HUES64 (cell line): ENCODE measurements around the gene ATP11B.

ENCODE experiments used
- H3K27ac ChIP-seq: 2 replicates; pipeline ENCODE4 v1.7.0; 2013; ENCODE audit warnings: low read depth, low read length, inconsistent platforms
- H3K27me3 ChIP-seq: 2 replicates; pipeline ENCODE4 v1.6.1; 2013; ENCODE audit warnings: mild to moderate bottlenecking, low read length; ENCODE audit not compliant: insufficient read depth
- H3K36me3 ChIP-seq: 2 replicates; pipeline ENCODE4 v1.6.1; 2013; ENCODE audit warnings: mild to moderate bottlenecking, low read length; ENCODE audit not compliant: insufficient read depth
- H3K4me1 ChIP-seq: 2 replicates; pipeline ENCODE4 v1.6.1; 2013; ENCODE audit warnings: mild to moderate bottlenecking, low read length, moderate library complexity; ENCODE audit not compliant: insufficient read depth
- H3K4me3 ChIP-seq: 2 replicates; pipeline ENCODE4 v1.5.1; 2013; ENCODE audit warnings: mild to moderate bottlenecking, low read length, moderate library complexity
- H3K9ac ChIP-seq: 2 replicates; pipeline ENCODE4 v1.6.1; 2013; ENCODE audit warnings: mild to moderate bottlenecking, low read depth, low read length
- H3K9me3 ChIP-seq: 2 replicates; pipeline ENCODE4 v1.6.1; 2013; ENCODE audit warnings: low read depth, low read length; ENCODE audit not compliant: insufficient read depth
- WGBS: fragments of 150-250, 120-280 bp; methylation state at CpG from one replicate; pipeline ENCODE4 v1.1.7; 2013; ENCODE audit warnings: missing lambda C conversion rate; 5-methylcytosine and 5-hydroxymethylcytosine counted together

ATP11B gene

DNA sequence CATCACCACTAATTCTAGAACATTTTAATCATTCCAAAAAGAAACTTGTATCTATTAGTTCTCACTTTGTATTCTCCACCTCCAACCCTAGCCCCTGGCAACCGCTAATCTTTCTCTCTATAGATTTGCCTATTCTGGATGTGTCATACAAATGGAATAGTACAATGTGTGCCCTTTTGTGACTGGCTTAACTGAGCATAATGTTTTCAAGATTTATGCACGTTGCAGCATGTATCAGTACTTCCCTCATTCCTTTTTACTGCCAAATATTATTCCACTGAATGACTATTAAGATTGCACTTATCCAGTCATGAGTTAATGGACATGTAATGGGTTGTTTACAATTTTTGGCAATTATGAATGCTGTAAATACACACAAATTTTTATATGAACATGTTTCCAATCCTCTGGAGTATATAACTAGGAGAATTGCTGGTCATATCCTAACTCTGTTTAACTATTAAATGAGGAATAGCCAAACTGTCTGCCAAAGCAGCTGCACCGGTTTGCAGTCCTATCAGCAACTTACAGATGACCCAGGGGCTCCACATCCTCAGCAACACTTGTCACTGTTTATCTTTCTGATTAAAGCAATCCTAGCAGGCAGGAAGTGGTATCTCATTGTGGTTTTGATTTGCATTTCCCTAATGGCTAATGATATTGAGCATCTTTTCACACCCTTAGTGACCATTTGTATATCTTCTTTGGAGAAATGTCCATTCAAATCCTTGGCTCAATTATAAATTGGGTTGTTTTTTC, 144.2 kb downstream of the ATP11B start:
- H3K4me3 ChIP-seq = no peak overlapping the region
- H3K4me1 ChIP-seq = peaks cover 16% of the 10 kb centered on the region; the same call in 1 of the 2 replicates
- no peak overlapping the region for H3K9ac ChIP-seq
- 84% methylated on average over 3 of the region's 3 CpGs for WGBS
- H3K36me3 ChIP-seq = peaks cover 7% of the 10 kb centered on the region; the same call in 1 of the 2 replicates
- no peak overlapping the region for H3K27ac ChIP-seq
- H3K27me3 ChIP-seq = no peaks in the 10 kb centered on the region
- 0 out of 2 replicates have a peak, but pooled peaks cover 1% of the 10 kb centered on the region for H3K9me3 ChIP-seq

DNA sequence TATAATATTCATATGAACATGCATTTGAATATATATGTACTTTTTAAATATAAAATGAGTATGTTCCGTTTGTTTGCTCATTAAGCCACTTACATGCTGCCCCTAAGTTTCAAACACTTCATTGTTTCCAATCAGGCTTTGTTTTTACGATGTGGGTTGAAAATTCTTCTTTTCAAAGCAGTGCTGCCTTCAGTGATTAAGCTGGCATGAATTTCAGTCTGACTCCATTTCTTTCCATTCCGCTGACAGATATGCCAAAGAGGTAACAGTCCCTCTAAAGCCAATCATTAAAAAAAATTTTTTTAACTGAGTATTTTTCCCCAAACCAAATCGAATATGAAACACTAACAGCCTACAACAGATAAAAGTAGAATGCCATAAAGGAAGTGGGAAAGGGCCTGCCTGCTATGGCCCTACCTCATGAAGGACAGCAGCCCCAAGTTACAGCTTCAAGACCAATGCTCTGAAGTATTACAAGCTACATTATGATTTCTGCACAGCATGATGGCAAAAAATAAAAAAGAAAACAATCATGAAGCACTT, 147.0 kb downstream of the ATP11B start:
- peaks cover 18% of the 10 kb centered on the region for H3K36me3 ChIP-seq
- H3K27ac ChIP-seq = no peak overlapping the region
- 91% methylated on average over 3 of the region's 4 CpGs for WGBS
- no peak overlapping the region for H3K9ac ChIP-seq
- H3K27me3 ChIP-seq = no peaks in the 10 kb centered on the region
- H3K9me3 ChIP-seq = no peaks in the 10 kb centered on the region
- peaks cover 33% of the 10 kb centered on the region for H3K4me1 ChIP-seq
- H3K4me3 ChIP-seq = no peak overlapping the region

DNA sequence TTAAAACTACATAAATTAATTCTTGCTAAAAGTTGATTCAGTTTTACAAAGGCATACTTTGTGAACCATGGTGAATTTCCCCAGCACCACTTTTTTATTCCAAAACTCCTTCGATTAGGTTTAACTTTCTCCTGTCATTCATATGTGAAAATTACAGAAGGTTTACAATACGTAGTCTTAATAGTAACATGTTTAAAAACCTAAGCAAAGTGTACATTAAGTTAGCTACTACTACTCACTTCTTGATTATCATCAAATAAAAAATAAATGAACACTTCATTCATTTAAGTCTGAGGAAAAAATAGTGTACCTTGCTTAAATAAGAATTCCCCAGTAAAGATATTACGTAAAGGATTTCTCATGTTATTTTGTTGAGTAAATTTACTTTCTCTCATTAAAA, 148.4 kb downstream of the ATP11B start:
- Histone ChIP-seq H3K4me1 (peaks cover 40% of the 10 kb centered on the region), H3K27ac (no peak overlapping the region), H3K36me3 (peaks cover 28% of the 10 kb centered on the region), H3K4me3 (no peak overlapping the region), H3K27me3 (no peaks in the 10 kb centered on the region), H3K9me3 (no peaks in the 10 kb centered on the region), H3K9ac (no peak overlapping the region)
- 89% methylated on average over 1 of the region's 3 CpGs for WGBS

DNA sequence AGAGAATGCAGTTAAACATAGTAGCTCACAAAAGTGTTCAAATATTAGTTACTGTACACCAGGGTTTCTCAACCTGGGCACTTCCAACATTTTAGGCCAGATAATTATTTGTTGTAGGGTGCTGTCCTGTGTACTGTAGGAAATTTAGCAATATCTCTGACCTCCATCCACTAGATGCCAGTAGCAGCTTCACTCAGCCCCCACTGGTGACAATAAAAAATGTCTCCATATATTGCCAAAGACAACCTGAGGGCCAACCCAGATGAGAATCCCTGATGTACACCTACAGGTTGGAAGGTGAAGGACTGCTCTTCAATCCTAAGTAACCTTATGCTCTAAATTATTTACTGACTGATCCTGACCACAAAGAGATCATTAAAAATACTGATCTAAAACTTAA, 154.6 kb downstream of the ATP11B start:
- H3K9me3 ChIP-seq = peaks cover 4% of the 10 kb centered on the region; the same call in 1 of the 2 replicates
- H3K4me1 ChIP-seq = peaks cover 24% of the 10 kb centered on the region
- no peaks in the 10 kb centered on the region for H3K27me3 ChIP-seq
- H3K27ac ChIP-seq = no peak overlapping the region
- H3K36me3 ChIP-seq = peaks cover 43% of the 10 kb centered on the region
- no peak overlapping the region for H3K4me3 ChIP-seq
- H3K9ac ChIP-seq = no peak overlapping the region

DNA sequence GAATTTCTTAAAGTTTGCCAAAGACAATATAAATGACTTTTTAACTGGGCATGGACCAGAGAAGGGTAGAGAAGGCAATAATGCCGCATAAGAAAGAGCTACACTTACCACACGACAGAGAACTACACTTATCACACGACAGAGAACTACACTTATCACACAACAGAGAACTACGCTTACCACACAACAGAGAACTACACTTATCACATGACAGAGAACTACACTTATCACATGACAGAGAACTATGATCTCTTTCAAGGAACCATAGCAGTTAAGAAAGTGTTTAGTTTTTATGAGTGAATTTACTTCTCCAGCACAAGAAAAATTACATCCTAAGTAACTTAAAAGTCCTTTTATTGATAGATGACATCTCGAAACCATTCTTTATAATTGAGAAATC, 155.0 kb downstream of the ATP11B start:
- peaks cover 24% of the 10 kb centered on the region for H3K4me1 ChIP-seq
- H3K4me3 ChIP-seq = no peak overlapping the region
- WGBS = 95% methylated on average over 5 of the region's 5 CpGs
- H3K27me3 ChIP-seq = no peaks in the 10 kb centered on the region
- no peak overlapping the region for H3K27ac ChIP-seq
- H3K9me3 ChIP-seq = peaks cover 8% of the 10 kb centered on the region; the same call in 1 of the 2 replicates
- peaks cover 47% of the 10 kb centered on the region for H3K36me3 ChIP-seq
- H3K9ac ChIP-seq = no peak overlapping the region

DNA sequence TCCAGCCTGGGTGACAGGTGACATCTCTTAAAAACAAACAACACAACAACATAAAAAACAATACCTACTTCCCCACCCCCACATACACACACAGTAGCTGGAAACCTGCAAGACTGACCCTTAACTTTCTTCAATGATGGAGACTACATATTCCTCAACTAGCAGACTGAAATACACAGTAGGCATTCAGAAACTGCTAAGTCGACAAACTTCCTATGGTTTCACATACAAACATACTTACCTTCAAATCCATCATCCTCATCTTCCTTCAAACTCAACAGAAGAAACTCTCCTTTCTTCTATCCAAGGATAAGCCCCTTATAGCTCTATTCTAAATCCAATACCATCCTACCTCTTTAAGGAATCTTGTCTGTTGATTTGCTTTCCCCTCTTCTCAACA, 156.4 kb downstream of the ATP11B start:
- Histone ChIP-seq H3K27ac (no peak overlapping the region), H3K4me1 (peaks cover 13% of the 10 kb centered on the region), H3K9me3 (peaks cover 10% of the 10 kb centered on the region; the same call in 1 of the 2 replicates), H3K4me3 (no peak overlapping the region), H3K27me3 (no peaks in the 10 kb centered on the region), H3K9ac (no peak overlapping the region), H3K36me3 (peaks cover 54% of the 10 kb centered on the region)
- WGBS = 92% methylated on average over 1 of the region's 1 CpG

DNA sequence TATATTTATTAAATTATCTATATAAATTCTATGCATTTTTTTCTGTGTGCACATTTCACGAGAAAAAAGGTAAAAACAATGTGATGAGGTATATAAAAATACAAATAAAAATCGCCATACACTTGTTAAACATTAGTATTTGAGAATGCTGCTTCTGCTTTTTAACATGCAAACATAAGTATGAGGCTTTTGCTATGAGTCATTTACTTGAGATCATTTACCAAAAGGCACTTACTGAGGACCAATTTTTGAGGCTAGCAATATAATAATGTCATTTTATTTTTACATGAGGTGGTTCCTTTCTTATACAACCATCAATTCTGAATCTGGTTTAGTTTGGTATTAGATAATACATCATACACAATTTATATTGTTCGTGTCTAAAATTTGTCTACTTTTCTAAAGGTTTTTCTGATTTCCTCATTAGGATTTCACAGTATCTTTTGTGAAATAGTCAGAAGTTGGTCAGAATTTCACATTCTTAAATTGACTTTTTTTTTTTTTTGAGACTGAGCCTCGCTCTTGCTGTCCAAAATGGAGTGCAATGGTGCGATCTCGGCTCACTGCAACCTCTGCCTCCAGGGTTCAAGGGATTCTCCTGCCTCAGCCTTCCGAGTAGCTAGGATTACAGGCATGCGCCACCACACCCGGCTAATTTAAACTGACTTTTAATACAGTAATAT, 161.4 kb downstream of the ATP11B start:
- Histone ChIP-seq H3K9me3 (peaks cover 10% of the 10 kb centered on the region; the same call in 1 of the 2 replicates), H3K27me3 (no peaks in the 10 kb centered on the region), H3K9ac (no peak overlapping the region), H3K36me3 (peaks cover 57% of the 10 kb centered on the region), H3K27ac (no peak overlapping the region), H3K4me1 (peaks cover 4% of the 10 kb centered on the region; the same call in 1 of the 2 replicates), H3K4me3 (no peak overlapping the region)
- 88% methylated on average over 7 of the region's 9 CpGs for WGBS

DNA sequence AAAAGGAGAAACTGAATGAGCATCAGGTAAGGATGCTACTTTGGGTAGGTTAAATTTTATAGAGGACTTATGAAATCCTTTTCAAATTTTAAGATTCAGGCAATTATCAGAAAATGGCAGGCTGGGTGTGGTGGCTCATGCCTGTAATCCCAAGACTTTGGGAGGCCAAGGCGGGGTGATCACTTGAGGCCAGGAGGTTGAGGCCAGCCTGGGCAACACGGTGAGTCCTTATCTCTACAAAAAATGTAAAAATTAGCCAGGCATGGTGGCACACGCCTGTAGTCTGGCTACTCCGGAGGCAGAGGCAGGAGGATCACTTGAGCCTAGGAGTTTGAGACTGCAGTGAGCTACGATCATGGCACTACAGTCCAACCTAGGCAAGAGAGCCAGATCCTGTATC, 163.9 kb downstream of the ATP11B start:
- 97% methylated on average over 5 of the region's 5 CpGs for WGBS
- no peak overlapping the region for H3K9ac ChIP-seq
- H3K27me3 ChIP-seq = no peaks in the 10 kb centered on the region
- no peak overlapping the region for H3K4me3 ChIP-seq
- no peak overlapping the region for H3K27ac ChIP-seq
- H3K36me3 ChIP-seq = peaks cover 65% of the 10 kb centered on the region
- peaks cover 10% of the 10 kb centered on the region; the same call in 1 of the 2 replicates for H3K9me3 ChIP-seq
- H3K4me1 ChIP-seq = peaks cover 21% of the 10 kb centered on the region

DNA sequence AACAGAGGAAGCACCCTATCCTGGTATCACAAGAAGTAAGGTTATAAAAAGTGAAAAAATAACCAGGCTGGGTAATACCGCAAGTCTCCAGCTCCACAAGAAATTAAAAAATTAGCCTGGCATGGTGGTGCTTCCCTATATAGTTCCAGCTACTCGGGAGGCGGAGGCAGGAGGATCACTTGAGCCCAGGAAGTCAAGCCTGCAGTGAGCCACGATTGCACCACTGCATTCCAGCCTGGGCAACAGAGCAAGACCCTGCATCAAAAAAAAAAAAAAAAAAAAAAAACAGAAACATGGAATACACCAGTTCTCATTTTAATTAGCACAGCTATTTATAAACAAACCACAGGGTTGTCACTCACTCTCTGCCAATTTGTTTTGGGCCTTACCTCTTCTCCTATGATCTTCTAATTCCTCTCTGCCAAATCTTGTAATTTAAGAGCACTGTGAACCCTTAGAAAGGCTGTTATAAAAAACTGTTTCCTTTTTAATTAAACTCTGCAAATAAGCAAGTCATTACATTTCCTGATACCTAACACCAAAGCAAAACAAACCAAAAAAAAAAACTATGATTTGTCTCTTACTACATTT, 164.5 kb downstream of the ATP11B start:
- Histone ChIP-seq H3K27ac (no peak overlapping the region), H3K4me1 (peaks cover 21% of the 10 kb centered on the region), H3K4me3 (no peak overlapping the region), H3K9ac (no peak overlapping the region), H3K27me3 (no peaks in the 10 kb centered on the region), H3K36me3 (peaks cover 62% of the 10 kb centered on the region), H3K9me3 (peaks cover 7% of the 10 kb centered on the region; the same call in 1 of the 2 replicates)
- 93% methylated on average over 4 of the region's 4 CpGs for WGBS

DNA sequence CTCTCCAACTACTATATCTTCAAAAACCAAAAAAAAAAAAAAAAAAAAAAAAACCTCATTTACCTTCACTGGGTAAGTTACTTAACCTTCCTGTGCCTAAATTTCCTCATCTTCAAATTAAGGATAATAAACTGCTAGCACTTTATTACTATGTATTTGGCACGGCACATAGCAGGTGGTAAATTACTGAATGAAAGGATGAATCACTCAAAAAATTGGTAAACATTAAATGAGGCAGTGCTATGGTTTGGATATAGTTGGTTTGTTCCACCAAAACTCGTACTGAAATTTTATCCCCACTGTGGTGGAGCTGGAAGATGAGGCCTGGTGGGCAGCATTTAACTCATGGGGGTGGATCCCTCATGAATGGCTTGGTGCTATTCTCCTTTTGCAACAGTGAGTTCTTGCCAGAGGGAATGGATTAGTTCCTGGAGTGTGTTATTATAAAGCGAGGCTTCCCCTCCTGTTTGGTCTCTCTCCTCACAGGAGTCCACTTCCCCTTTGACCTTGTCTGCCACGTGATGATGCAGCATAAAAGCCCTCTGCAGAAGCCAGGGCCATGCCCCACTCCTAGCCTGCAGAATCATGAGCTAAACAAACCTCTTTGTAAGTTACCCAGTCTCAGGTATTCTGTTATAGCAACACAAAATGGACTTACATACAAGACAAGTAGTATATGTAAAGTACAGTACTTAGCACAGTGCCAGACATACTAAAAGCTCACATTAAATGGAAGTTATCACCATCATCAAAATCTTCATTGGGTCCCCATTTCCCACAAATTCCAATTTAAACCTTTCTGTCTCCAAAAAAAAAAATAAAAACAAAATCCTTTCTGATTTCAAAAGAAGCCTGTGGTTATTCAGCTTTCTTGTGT, 166.4 kb downstream of the ATP11B start:
- Histone ChIP-seq H3K9ac (no peak overlapping the region), H3K27ac (peak overlapping the region; percentile 7), H3K4me3 (no peak overlapping the region), H3K4me1 (peaks cover 21% of the 10 kb centered on the region), H3K27me3 (no peaks in the 10 kb centered on the region), H3K36me3 (peaks cover 57% of the 10 kb centered on the region), H3K9me3 (no peaks in the 10 kb centered on the region)
- 40% methylated on average over 4 of the region's 4 CpGs for WGBS
